HG02763 (cell line): ENCODE data around the gene SYNM.
A peak's percentile ranks its signal among the peaks of the same experiment; 100 is the strongest.
"Not testable (repeated sequence)": the region's sequence is repeated elsewhere in the genome, so short reads cannot be mapped to it uniquely, and the experiment has no call there.

ENCODE experiments used
- ATAC-seq: cut with Tn5 transposase; IDR thresholded peaks from one replicate; pipeline ENCODE4 v1.9.1; 2021; ENCODE audit warnings: mild to moderate bottlenecking, moderate library complexity; ENCODE audit not compliant: unreplicated experiment

The SYNM gene

GRCh38 chr15:99102332-99103235 lies 2.3 kb upstream of the SYNM start:
- ATAC-seq = no peak

GRCh38 chr15:99103279-99103678 lies 1.6 kb upstream of the SYNM start:
- ATAC-seq = no peak

- peak; percentile 18 for ATAC-seq
Observed at GRCh38 chr15:99105514-99106341, 848 bp downstream of the SYNM start.

- ATAC-seq = no peak
Observed at GRCh38 chr15:99106417-99107220, 1.7 kb downstream of the SYNM start.

GRCh38 chr15:99108993-99109392 lies 4.1 kb downstream of the SYNM start:
- no peak for ATAC-seq

GRCh38 chr15:99109555-99110021 lies 4.7 kb downstream of the SYNM start:
- no peak for ATAC-seq

- no peak for ATAC-seq
Observed at GRCh38 chr15:99110093-99110492, 5.2 kb downstream of the SYNM start.

GRCh38 chr15:99110581-99111320 lies 5.9 kb downstream of the SYNM start:
- ATAC-seq = no peak

- ATAC-seq = not testable (repeated sequence)
Observed at GRCh38 chr15:99111641-99112040, 6.8 kb downstream of the SYNM start.

- no peak for ATAC-seq
Observed at GRCh38 chr15:99113547-99114271, 8.8 kb downstream of the SYNM start.

GRCh38 chr15:99114511-99115299 lies 9.8 kb downstream of the SYNM start:
- no peak for ATAC-seq

GRCh38 chr15:99115300-99116215 lies 10.7 kb downstream of the SYNM start:
- ATAC-seq = no peak

GRCh38 chr15:99117111-99117510 lies 12.2 kb downstream of the SYNM start:
- ATAC-seq = no peak

- no peak for ATAC-seq
Observed at GRCh38 chr15:99117563-99118257, 12.8 kb downstream of the SYNM start.

GRCh38 chr15:99118258-99118632 lies 13.4 kb downstream of the SYNM start:
- ATAC-seq = no peak

- ATAC-seq = no peak
Observed at GRCh38 chr15:99118801-99119546, 14.1 kb downstream of the SYNM start.
